Measurements from ENCODE around the gene SCN2B. TPM values are rescaled to one million over a fixed set of nuclear protein-coding genes. Genes with fewer than 3 reads are reported as not detected.

The SCN2B gene
- total and polyA plus RNA-seq, 12 donors = 2.9 to 26.7 (median 16.1) TPM

GRCh38 chr11:118171269-118172062 is 5.0 kb downstream of the SCN2B start:
- intact Hi-C loops (cut with DNase I) = loop anchor here in 7 of 10 donors (1.0 to 2.0 kb wide), 3 partner anchors 25 to 27 kb away; no protein-coding TSS in a partner anchor
- Histone ChIP-seq H3K9me3 (no peaks in the 10 kb centered on the region), H3K4me1 (peaks cover 10 to 48% (median 28%) of the 10 kb centered on the region in 9 donors), H3K27me3 (peaks cover 0 to 3% (median 0%) of the 10 kb centered on the region in 7 donors), H3K4me3 (peak overlapping the region in 4 of 10 donors; percentile 15 to 32 (median 24)), H3K27ac (peak overlapping the region in 1 of 10 donors; percentile 36), H3K36me3 (peaks cover 0 to 6% (median 0%) of the 10 kb centered on the region in 9 donors)
- TF ChIP-seq CTCF (IDR thresholded peaks at IDR 0.05) = peak; percentile 83 to 96 (median 93)
- DNase-seq (peak; percentile 72 to 78), ATAC-seq (peak; percentile 45 to 80 (median 72))
- WGBS, 2 donors = 8% methylated on average over 29 of the region's 29 CpGs

GRCh38 chr11:118170882-118171268 is 5.6 kb downstream of the SCN2B start:
- no peak for ATAC-seq
- intact Hi-C loops (cut with DNase I) = loop anchor here in 7 of 10 donors (1.0 to 2.0 kb wide), 3 partner anchors 24 to 26 kb away; no protein-coding TSS in a partner anchor
- peak overlapping the region in 1 of 10 donors; percentile 21 for H3K27ac ChIP-seq

GRCh38 chr11:118170231-118170630 is 6.2 kb downstream of the SCN2B start:
- Histone ChIP-seq H3K36me3 (peaks cover 0 to 6% (median 0%) of the 10 kb centered on the region in 9 donors), H3K4me1 (peaks cover 10 to 54% (median 24%) of the 10 kb centered on the region in 9 donors), H3K27ac (no peak overlapping the region), H3K4me3 (no peak overlapping the region), H3K27me3 (peaks cover 0 to 3% (median 0%) of the 10 kb centered on the region in 7 donors), H3K9me3 (no peaks in the 10 kb centered on the region)
- intact Hi-C loops (cut with DNase I) = loop anchor here in 5 of 10 donors (2.0 kb wide), 2 partner anchors 23 to 25 kb away; no protein-coding TSS in a partner anchor
- ATAC-seq (no peak), DNase-seq (no peak)
- TF ChIP-seq CTCF (IDR thresholded peaks at IDR 0.05) = no peak
- WGBS, 2 donors = 76 to 77% methylated on average over 9 of the region's 9 CpGs

More at GRCh38 chr11:118170882-118171268, 5.6 kb downstream of the SCN2B start:
- no peak for TF ChIP-seq CTCF (IDR thresholded peaks at IDR 0.05)
- Histone ChIP-seq H3K27me3 (peaks cover 0 to 3% (median 0%) of the 10 kb centered on the region in 7 donors), H3K36me3 (peaks cover 0 to 6% (median 0%) of the 10 kb centered on the region in 9 donors), H3K4me1 (peaks cover 10 to 54% (median 28%) of the 10 kb centered on the region in 9 donors), H3K9me3 (no peaks in the 10 kb centered on the region), H3K4me3 (no peak overlapping the region)
- 43 to 49% methylated on average over 8 of the region's 8 CpGs for WGBS, 2 donors
- no peak for DNase-seq

GRCh38 chr11:118169300-118170140 is 6.9 kb downstream of the SCN2B start:
- TF ChIP-seq CTCF (IDR thresholded peaks at IDR 0.05) = no peak
- H3K27ac ChIP-seq = peak overlapping the region in 1 of 10 donors; percentile 35
- no peak overlapping the region for H3K4me3 ChIP-seq
- H3K36me3 ChIP-seq = peaks cover 0 to 6% (median 0%) of the 10 kb centered on the region in 9 donors
- whole genome bisulfite sequencing, 2 donors = 76 to 85% methylated on average over 7 of the region's 7 CpGs
- DNase-seq (peak in 1 of 2 donors; percentile 43), ATAC-seq (peak in 3 of 8 donors; percentile 22 to 64 (median 35))
- intact Hi-C loops (cut with DNase I) = loop anchor here in 5 of 10 donors (2.0 kb wide), 2 partner anchors 23 to 25 kb away; no protein-coding TSS in a partner anchor
- no peaks in the 10 kb centered on the region for H3K9me3 ChIP-seq
- H3K4me1 ChIP-seq = peaks cover 10 to 53% (median 24%) of the 10 kb centered on the region in 9 donors
- H3K27me3 ChIP-seq = peaks cover 0 to 3% (median 0%) of the 10 kb centered on the region in 7 donors
